Head of caudate nucleus (tissue), 42 donors: Measurements from ENCODE around the gene NHLRC4.

Source experiments
- DNase-seq, 42 donors: peaks; one replicate each; pipeline versions ENCODE4 v3.0.0 to v3.0.0-alpha.2; 2020 to 2021; ENCODE audit warnings: mixed read lengths in 7 of 42
- intact Hi-C: fragments of 100-400 bp; cut with DNase I; formaldehyde crosslinking; loops from one replicate; pipeline ENCODE4 v1.15.0; 2022

The NHLRC4 gene

GRCh38 chr16:576823-577201 is 10.0 kb downstream of the NHLRC4 start:
- DNase-seq = no peak
- intact Hi-C loops = no loop called here

- no peak for DNase-seq
- intact Hi-C loops = no loop called here
Observed at GRCh38 chr16:577796-578195, 11.0 kb downstream of the NHLRC4 start.

- intact Hi-C loops = no loop called here
- no peak for DNase-seq
Observed at GRCh38 chr16:578232-578869, 11.5 kb downstream of the NHLRC4 start.

- DNase-seq = peak in 38 of 42 donors; percentile 33 to 81 (median 62)
Observed at GRCh38 chr16:578870-579405, 12.1 kb downstream of the NHLRC4 start.

GRCh38 chr16:580141-580945 is 13.5 kb downstream of the NHLRC4 start:
- no peak for DNase-seq
- intact Hi-C loops = no loop called here

More at GRCh38 chr16:578870-579405, 12.1 kb downstream of the NHLRC4 start:
- intact Hi-C loops = no loop called here

GRCh38 chr16:580946-581498 is 14.2 kb downstream of the NHLRC4 start:
- no peak for DNase-seq
- intact Hi-C loops = no loop called here

- intact Hi-C loops = no loop called here
- DNase-seq = no peak
Observed at GRCh38 chr16:582218-582613, 15.4 kb downstream of the NHLRC4 start.

- intact Hi-C loops = no loop called here
Observed at GRCh38 chr16:582614-583331, 16.0 kb downstream of the NHLRC4 start.

GRCh38 chr16:583470-583814 is 16.6 kb downstream of the NHLRC4 start:
- no peak for DNase-seq
- intact Hi-C loops = no loop called here

More at GRCh38 chr16:582614-583331, 16.0 kb downstream of the NHLRC4 start:
- no peak for DNase-seq

GRCh38 chr16:583815-584591 is 17.2 kb downstream of the NHLRC4 start:
- intact Hi-C loops = no loop called here
- peak in 31 of 42 donors; percentile 23 to 77 (median 54) for DNase-seq

- no peak for DNase-seq
- intact Hi-C loops = no loop called here
Observed at GRCh38 chr16:585351-585750, 18.5 kb downstream of the NHLRC4 start.

GRCh38 chr16:586047-586644 is 19.3 kb downstream of the NHLRC4 start:
- no peak for DNase-seq
- intact Hi-C loops = no loop called here

- intact Hi-C loops = no loop called here
- peak in 4 of 42 donors; percentile 50 to 61 (median 53) for DNase-seq
Observed at GRCh38 chr16:586645-587590, 20.1 kb downstream of the NHLRC4 start.

GRCh38 chr16:588639-588888 is 21.8 kb downstream of the NHLRC4 start:
- intact Hi-C loops = no loop called here
- DNase-seq = peak in 14 of 42 donors; percentile 32 to 58 (median 42)

- DNase-seq = peak; percentile 97 to 99 (median 98)
- intact Hi-C loops = no loop called here
Observed at GRCh38 chr16:588889-589657, 22.3 kb downstream of the NHLRC4 start.

- peak; percentile 98 to 100 (median 99) for DNase-seq
- intact Hi-C loops = no loop called here
Observed at GRCh38 chr16:589658-590187, 22.9 kb downstream of the NHLRC4 start, which contains the start of gene RAB40C. Gene RAB40C, plus strand, starts transcription at chr16:590066. Its CDS starts 226 bp downstream, at chr16:590292.
